Measurements from ENCODE around the gene LRCOL1.

LRCOL1 gene

GRCh38 chr12:132561427-132562156 is 48.8 kb downstream of the LRCOL1 start:
- DNase-seq = peak; percentile 28

- peak; percentile 82 for DNase-seq
Measured at GRCh38 chr12:132560614-132561426, 49.6 kb downstream of the LRCOL1 start.

DNA sequence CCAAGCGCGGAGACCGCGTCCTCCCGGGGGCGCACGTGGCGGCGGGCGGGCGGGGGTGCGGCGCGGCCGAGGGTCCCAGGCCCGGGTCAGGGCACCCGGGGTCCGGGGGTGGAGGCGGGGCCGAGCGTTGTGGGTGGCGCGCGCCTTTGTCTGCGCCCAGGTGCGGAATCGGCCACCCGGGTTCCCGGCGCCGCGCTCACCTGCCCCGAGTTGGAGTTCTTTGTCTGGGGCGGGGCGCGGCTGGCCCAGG is 50.1 kb downstream of the LRCOL1 start:
- DNase-seq = peak; percentile 44

DNA sequence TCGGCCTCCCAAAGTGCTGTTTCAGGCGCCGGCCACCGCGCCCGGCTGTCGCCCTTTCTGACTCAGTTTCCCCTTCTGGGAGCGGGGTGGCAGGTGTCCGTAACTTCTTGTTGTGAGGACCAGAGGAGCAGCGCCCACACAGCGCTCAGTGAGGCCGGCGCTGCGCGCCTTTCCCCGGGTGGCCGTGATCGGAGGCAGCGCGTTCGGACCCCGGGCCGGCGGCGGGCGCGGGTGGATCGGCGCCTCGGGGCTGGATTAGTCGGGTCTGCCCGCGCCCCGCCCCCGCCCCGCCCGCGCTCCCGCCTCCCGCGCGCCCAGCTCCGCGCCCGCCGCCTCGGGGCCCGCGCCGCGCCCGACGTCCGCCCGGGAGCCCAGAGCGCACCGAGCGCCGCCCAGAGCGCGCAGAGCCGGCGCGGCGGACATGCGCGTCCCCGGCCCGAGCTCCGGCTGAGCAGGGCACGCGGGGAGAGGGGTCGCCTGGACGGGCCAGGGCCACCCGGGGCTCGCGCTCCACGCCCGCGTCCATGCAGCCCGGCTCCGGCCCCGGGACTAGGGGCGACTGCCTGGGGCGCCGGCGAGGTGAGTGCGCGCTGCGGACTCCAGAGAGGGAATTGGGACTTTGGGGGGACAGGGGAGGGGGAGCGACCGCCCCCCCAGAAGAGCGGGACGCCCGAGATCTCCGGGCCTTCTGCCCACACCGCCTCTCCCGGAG is 50.6 kb downstream of the LRCOL1 start:
- DNase-seq = peak; percentile 51

DNA sequence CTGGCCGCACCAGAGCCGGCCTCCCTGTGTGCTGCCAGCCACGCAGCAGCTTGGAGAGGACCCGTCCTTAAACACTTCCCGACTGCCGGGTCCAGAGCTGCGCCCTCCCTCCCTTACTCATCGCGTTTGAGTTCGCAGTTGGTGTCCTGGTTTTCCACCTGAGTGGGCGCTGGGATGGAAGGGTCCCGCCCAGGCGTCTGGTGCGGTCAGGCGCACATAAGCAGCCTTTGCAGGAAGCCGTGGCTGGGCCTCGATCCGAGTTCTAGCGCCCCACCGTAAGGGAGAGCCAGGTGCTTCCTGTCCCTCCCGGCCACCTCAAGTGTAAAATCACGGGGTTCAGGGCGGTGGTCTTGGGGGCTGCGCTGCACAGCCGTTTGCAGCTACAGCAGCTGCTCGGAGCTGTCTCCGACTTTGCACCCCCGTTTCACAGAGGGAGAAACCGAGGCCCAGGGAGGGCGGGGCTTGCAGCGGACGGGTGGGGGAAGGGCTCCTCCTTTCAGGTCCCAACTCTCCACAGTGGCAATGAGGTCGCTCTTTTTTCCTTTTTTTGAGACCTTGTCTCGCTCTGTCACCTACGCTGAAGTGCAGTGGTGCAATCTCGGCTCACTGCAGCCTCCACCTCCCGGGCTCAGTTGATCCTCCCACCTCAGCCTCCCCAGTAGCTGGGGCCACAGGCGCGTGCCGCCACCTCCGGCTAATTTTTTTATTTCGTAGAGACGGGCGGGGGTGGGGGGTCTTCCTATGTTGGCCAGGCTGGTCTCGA is 51.3 kb downstream of the LRCOL1 start:
- DNase-seq = no peak

- DNase-seq = no peak
Measured at GRCh38 chr12:132558042-132558856, 52.1 kb downstream of the LRCOL1 start.

DNA sequence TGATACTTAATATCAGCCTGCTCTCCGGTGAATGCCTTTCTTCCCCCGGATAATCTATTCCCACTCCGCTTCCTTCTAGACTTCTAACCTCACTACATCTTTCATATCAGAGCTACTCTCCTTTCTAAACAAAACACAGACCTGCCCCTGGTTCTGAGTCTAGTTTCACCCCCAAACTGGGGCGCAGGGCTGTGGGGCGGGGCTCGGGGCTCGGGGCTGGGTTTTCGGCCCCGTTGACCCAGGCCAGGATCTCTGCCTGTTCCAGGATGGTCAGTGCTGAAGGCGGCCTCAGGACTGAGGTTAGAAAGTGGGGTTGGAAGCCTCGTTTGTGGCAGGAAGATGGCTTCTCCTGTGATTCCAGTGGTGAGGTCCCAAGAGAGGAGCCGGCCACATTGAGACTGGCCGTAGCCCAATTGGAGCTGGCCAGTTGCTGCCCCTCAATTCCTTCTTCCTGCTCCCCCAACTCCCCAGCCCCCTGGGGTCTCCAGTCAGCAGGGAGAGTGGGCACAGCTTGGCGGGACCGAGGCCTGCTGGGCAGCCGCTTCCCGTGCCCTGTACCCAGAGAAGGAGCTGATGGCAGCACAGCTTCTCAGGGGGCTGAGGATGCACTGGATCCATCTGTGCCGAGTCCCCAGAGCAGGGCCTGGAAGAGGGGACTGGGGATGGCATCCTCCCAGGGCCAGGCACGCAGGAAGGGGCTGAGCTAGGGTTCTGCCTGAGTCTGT is 52.9 kb downstream of the LRCOL1 start:
- DNase-seq = no peak

DNA sequence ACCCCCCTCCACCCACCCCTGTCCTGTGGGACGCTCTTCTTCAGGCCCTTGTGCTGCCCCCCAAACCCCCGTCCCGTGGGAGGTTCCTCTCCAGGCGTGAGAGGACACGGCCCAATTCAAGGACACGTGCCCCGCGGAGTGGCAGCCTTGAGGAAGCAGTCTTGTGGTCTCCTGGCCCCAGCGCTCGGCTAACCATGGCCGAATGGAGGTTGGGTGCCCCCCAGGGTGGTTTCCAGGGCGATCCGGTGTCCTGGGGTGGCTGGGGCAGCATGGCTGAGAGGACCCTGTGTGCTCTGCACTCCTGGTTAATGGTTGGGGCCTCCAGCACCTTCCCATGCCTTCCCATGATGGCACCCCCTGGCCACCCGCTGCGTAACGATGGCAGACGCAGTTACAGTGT is 53.6 kb downstream of the LRCOL1 start:
- DNase-seq = no peak

DNA sequence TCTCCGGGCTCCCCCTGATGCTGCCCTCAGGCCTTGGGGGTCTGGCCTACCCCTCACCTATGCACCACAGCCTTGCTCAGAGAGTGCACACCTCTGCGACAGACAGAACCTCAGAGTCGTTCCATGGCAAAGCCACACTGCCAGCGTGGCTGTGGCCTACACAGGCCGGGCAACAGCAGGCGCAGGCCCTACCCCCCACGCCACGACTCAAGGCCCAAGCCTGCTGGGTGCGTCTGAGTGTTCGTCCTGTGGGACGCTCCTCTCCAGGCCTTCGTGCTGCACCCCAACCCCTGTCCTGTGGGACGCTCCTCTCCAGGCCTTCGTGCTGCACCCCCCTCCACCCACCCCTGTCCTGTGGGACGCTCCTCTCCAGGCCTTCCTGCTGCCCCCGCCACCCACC is 54.2 kb downstream of the LRCOL1 start:
- DNase-seq = no peak

GRCh38 chr12:132555686-132556085 is 54.7 kb downstream of the LRCOL1 start:
- no peak for DNase-seq

- DNase-seq = peak; percentile 22
Measured at GRCh38 chr12:132554845-132555630, 55.3 kb downstream of the LRCOL1 start.
